ENCODE measurements around the gene UGT1A6. TPM values are rescaled to one million over a fixed set of nuclear protein-coding genes. Genes with fewer than 3 reads are reported as not detected.
A peak's percentile ranks its signal among the peaks of the same experiment; 100 is the strongest.

Gene UGT1A6
- total RNA-seq, 1 donor from 2014 or later = 2.3 TPM

GRCh38 chr2:233773854-233774253, 81.2 kb downstream of the UGT1A6 start:
- H3K9me3 ChIP-seq = no peaks in the 10 kb centered on the region
- ATAC-seq = no peak
- no peaks in the 10 kb centered on the region for H3K4me1 ChIP-seq
- DNase-seq = no peak
- TF ChIP-seq, protein P1, sequence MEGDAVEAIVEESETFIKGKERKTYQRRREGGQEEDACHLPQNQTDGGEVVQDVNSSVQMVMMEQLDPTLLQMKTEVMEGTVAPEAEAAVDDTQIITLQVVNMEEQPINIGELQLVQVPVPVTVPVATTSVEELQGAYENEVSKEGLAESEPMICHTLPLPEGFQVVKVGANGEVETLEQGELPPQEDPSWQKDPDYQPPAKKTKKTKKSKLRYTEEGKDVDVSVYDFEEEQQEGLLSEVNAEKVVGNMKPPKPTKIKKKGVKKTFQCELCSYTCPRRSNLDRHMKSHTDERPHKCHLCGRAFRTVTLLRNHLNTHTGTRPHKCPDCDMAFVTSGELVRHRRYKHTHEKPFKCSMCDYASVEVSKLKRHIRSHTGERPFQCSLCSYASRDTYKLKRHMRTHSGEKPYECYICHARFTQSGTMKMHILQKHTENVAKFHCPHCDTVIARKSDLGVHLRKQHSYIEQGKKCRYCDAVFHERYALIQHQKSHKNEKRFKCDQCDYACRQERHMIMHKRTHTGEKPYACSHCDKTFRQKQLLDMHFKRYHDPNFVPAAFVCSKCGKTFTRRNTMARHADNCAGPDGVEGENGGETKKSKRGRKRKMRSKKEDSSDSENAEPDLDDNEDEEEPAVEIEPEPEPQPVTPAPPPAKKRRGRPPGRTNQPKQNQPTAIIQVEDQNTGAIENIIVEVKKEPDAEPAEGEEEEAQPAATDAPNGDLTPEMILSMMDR (IDR thresholded peaks at IDR 0.05) = no peak
- no peaks in the 10 kb centered on the region for H3K27me3 ChIP-seq (ENCODE audit: low read depth)
- H3K36me3 ChIP-seq = no peaks in the 10 kb centered on the region
- no peak overlapping the region for H3K27ac ChIP-seq
- intact Hi-C loops (cut with DNase I) = no loop called here
- H3K4me3 ChIP-seq = no peak overlapping the region

GRCh38 chr2:233775414-233775813, 82.7 kb downstream of the UGT1A6 start:
- intact Hi-C loops (cut with DNase I) = no loop called here

GRCh38 chr2:233778030-233778429, 85.3 kb downstream of the UGT1A6 start, which contains the start of gene MROH2A:
Gene MROH2A, plus strand, starts transcription at chr2:233778330. Its CDS starts 1,029 bp downstream, at chr2:233779359.
- no peaks in the 10 kb centered on the region for H3K9me3 ChIP-seq
- H3K4me1 ChIP-seq = no peaks in the 10 kb centered on the region
- no peak for ATAC-seq
- H3K27me3 ChIP-seq (ENCODE audit: low read depth) = no peaks in the 10 kb centered on the region
- H3K36me3 ChIP-seq = no peaks in the 10 kb centered on the region
- no peak for DNase-seq
- TF ChIP-seq, protein P1 (IDR thresholded peaks at IDR 0.05) = no peak
- intact Hi-C loops (cut with DNase I) = no loop called here
- no peak within 1 kb of the TSS for H3K4me3 ChIP-seq
- H3K27ac ChIP-seq = no peak within 1 kb of the TSS

More at GRCh38 chr2:233775414-233775813, 82.7 kb downstream of the UGT1A6 start:
- H3K4me1 ChIP-seq = no peaks in the 10 kb centered on the region
- H3K36me3 ChIP-seq = no peaks in the 10 kb centered on the region
- no peak overlapping the region for H3K4me3 ChIP-seq
- H3K9me3 ChIP-seq = no peaks in the 10 kb centered on the region
- ATAC-seq (no peak), DNase-seq (no peak)
- H3K27ac ChIP-seq = no peak overlapping the region
- TF ChIP-seq, protein P1 (IDR thresholded peaks at IDR 0.05) = no peak
- H3K27me3 ChIP-seq (ENCODE audit: low read depth) = no peaks in the 10 kb centered on the region

DNA sequence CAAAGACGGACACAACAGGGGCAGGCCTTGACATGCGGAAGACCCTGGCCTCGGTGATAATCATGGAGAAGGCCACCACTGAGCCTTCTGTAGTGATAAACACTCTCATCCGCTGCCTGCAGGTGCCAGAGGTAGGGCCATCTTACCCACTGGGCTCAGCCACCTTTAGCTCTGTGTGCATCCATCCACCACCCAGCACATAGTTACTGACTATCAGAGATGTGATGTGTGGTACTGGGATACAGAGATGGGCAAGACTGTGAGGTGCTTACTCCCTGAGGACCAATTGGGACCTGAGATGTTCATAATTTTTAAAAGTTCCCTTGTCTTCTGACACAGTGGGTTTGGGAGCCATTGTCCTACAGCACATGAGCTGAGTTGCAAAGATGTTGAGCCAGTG, 87.0 kb downstream of the UGT1A6 start:
- TF ChIP-seq, protein P1 (IDR thresholded peaks at IDR 0.05) = no peak
- ATAC-seq = peak in 1 of 2 donors; percentile 23
- intact Hi-C loops (cut with DNase I) = no loop called here

DNA sequence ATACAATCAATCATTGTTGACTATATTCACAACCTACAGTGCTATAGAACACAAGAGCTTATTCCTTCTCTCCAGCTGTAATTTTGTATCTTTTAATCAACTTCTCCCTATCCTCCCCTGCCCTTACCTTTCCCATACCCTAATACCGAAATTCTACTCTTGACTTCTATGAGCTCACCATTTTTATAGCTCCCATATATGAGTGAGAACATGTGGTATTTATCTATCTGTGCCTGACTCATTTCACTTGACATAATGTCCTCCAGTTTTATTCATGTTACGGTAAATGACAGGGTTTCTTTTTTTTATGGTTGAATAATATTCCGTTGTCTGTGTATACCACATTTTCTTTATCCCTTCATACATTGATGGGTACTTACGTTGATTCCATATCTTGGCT, 88.1 kb downstream of the UGT1A6 start:
- intact Hi-C loops (cut with DNase I) = no loop called here
- Histone ChIP-seq H3K27ac (no peak overlapping the region), H3K4me1 (no peaks in the 10 kb centered on the region), H3K36me3 (no peaks in the 10 kb centered on the region), H3K4me3 (no peak overlapping the region), H3K27me3 (ENCODE audit: low read depth) (no peaks in the 10 kb centered on the region), H3K9me3 (no peaks in the 10 kb centered on the region)
- TF ChIP-seq, protein P1 (IDR thresholded peaks at IDR 0.05) = no peak
- DNase-seq (no peak), ATAC-seq (no peak)

More for the DNA sequence above, 87.0 kb downstream of the UGT1A6 start:
- no peaks in the 10 kb centered on the region for H3K4me1 ChIP-seq
- no peaks in the 10 kb centered on the region for H3K27me3 ChIP-seq (ENCODE audit: low read depth)
- no peak for DNase-seq
- H3K4me3 ChIP-seq = no peak overlapping the region
- no peak overlapping the region for H3K27ac ChIP-seq
- no peaks in the 10 kb centered on the region for H3K36me3 ChIP-seq
- no peaks in the 10 kb centered on the region for H3K9me3 ChIP-seq

GRCh38 chr2:233789554-233789953, 96.9 kb downstream of the UGT1A6 start:
- H3K27ac ChIP-seq = no peak overlapping the region
- H3K36me3 ChIP-seq = no peaks in the 10 kb centered on the region
- H3K9me3 ChIP-seq = no peaks in the 10 kb centered on the region
- no peaks in the 10 kb centered on the region for H3K4me1 ChIP-seq
- H3K4me3 ChIP-seq = no peak overlapping the region
- ATAC-seq (no peak), DNase-seq (no peak)
- intact Hi-C loops (cut with DNase I) = no loop called here
- H3K27me3 ChIP-seq (ENCODE audit: low read depth) = no peaks in the 10 kb centered on the region
- TF ChIP-seq, protein P1 (IDR thresholded peaks at IDR 0.05) = no peak
